Natural killer cell treated with Interleukin-12 subunit alpha and Interleukin-12 subunit beta and Interleukin-15 and Interleukin-18, amount 100 ng/mL, for 72 hours (primary cell): ENCODE data around the gene GLMN. TPM values are rescaled to one million over a fixed set of nuclear protein-coding genes. Genes with fewer than 3 reads are reported as not detected.
"Not testable (repeated sequence)": the region's sequence is repeated elsewhere in the genome, so short reads cannot be mapped to it uniquely, and the experiment has no call there.

Source experiments
- ATAC-seq, 2 donors: fragments of 150-1000 bp; cut with Tn5 transposase in 1 of 2; sonication (Bioruptor Pico), chemical (Tn5 transposase) in 1 of 2; 2 replicates each; pipeline ENCODE4 v1.10.0; 2021
- DNase-seq: peaks from one replicate; pipeline ENCODE4 v3.0.0; 2022; ENCODE audit warnings: low spot score
- H3K27ac Mint-ChIP-seq, 2 donors: 1 replicate in 1 of 2; 2 replicates in 1 of 2; pipeline ENCODE4 v1.8.0; 2022; ENCODE audit warnings: mixed read lengths in 2 of 2, mild to moderate bottlenecking in 1 of 2, moderate library complexity in 1 of 2
- H3K27me3 Mint-ChIP-seq, 2 donors: 1 replicate in 1 of 2; 2 replicates in 1 of 2; pipeline ENCODE4 v1.8.0; 2022; ENCODE audit warnings: mixed read lengths in 2 of 2
- H3K36me3 Mint-ChIP-seq: one replicate; pipeline ENCODE4 v1.8.0; 2022; ENCODE audit warnings: mixed read lengths
- H3K4me1 Mint-ChIP-seq, 2 donors: 1 replicate in 1 of 2; 2 replicates in 1 of 2; pipeline ENCODE4 v1.8.0; 2022; ENCODE audit warnings: low read depth in 2 of 2, mixed read lengths in 2 of 2, mild to moderate bottlenecking in 1 of 2
- H3K4me3 Mint-ChIP-seq: one replicate; pipeline ENCODE4 v1.8.0; 2022; ENCODE audit warnings: mixed read lengths
- H3K9me3 Mint-ChIP-seq: 2 replicates; pipeline ENCODE4 v1.8.0; 2022; ENCODE audit warnings: mixed read lengths
- total RNA-seq, 2 donors: library from RNA; stranded (reverse); gene quantifications; one replicate each; pipeline ENCODE4 v1.2.3, GENCODE V29; 2022

GLMN gene
- total RNA-seq, 2 donors from 2014 or later: 17.9 to 36.6 TPM

DNA sequence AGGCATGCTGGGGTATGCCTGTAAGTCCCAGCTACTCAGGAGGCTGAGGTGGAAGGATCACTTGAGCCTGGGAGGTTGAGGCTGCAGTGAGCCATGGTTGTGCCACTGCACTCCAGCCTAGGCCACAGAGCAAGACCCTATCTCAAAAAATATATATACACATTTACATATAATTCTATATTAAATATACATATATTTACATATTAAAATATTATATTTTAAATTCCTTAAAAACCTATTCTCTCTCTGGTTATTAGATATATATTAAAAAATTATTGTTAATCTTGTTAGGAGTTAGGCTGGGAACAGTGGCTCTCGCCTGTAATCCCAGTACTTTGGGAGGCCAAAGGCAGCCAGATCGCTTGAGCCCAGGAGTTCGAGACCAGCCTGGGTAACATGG, 22.7 kb downstream of the GLMN start:
- no peak for DNase-seq
- H3K27ac Mint-ChIP-seq: no peak overlapping the region
- no peaks in the 10 kb centered on the region for H3K27me3 Mint-ChIP-seq
- H3K4me1 Mint-ChIP-seq: peaks cover 8 to 20% of the 10 kb centered on the region in 2 donors
- H3K4me3 Mint-ChIP-seq: no peak overlapping the region
- ATAC-seq: no peak
- H3K9me3 Mint-ChIP-seq: no peaks in the 10 kb centered on the region
- peaks cover 47% of the 10 kb centered on the region for H3K36me3 Mint-ChIP-seq

DNA sequence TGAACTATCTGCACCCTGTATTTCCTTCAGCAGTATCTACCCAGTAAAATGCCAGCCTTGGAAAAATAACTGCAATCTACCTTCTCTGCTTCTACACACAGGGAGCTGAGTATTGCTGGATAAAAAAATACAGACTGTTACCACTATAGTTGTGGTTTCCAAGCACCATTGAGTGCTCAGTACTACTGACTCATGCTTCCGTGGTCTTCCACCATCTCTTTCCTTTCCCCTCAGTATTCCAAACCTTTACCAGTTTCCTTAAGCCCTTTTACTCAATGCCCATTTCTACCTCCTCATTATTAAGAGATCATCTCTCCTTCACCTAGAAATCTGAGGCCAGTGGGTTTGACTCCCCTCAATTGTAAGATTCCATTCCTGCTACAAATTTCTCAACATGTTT, 23.8 kb downstream of the GLMN start:
- no peak overlapping the region for H3K4me3 Mint-ChIP-seq
- H3K9me3 Mint-ChIP-seq: no peaks in the 10 kb centered on the region
- H3K4me1 Mint-ChIP-seq: peaks cover 8 to 13% of the 10 kb centered on the region in 2 donors
- no peak overlapping the region for H3K27ac Mint-ChIP-seq
- ATAC-seq: no peak
- H3K36me3 Mint-ChIP-seq: peaks cover 38% of the 10 kb centered on the region
- H3K27me3 Mint-ChIP-seq: no peaks in the 10 kb centered on the region
- no peak for DNase-seq

DNA sequence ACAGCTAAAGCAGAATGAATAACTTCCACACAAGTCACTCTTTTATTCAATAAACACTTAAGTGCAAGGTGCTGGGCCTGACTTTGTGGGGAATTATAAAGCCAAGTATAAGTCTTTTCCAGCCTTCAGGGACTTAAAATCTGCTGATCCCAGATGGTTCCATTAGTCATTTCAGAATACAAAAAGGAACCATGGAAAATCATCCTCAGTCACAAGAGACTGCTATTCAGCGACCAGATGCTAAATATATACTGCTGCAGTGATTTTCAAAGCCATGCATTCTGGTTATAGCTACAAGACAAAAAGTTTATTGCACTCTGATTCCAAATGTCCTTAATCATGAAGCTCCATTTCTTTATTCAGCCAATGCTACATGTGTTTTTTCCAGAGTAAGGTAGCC, 25.7 kb downstream of the GLMN start:
- no peaks in the 10 kb centered on the region for H3K9me3 Mint-ChIP-seq
- peaks cover 33% of the 10 kb centered on the region for H3K36me3 Mint-ChIP-seq
- H3K27me3 Mint-ChIP-seq: no peaks in the 10 kb centered on the region
- ATAC-seq (no peak), DNase-seq (no peak)
- H3K27ac Mint-ChIP-seq: no peak overlapping the region
- no peak overlapping the region for H3K4me3 Mint-ChIP-seq
- peaks cover 5 to 13% of the 10 kb centered on the region in 2 donors for H3K4me1 Mint-ChIP-seq

DNA sequence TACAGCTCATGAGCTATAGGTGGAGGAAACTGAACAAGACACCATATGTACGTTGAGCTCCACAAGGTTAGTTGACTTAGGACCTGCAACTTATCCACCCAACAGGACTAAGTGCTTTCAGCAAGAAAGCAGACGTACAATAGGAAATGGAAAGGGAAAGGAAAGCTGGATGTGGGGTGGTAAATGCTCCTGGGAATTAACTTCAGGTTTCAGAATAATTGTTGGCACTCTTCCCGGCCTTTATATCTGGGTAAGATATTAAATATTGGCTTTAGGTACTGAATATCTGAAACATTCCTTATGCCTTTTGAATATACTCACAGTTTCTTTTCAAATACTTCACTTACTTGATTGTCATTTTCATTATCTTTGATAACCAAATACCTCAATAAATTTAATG, 36.3 kb downstream of the GLMN start:
- Mint-ChIP-seq H3K27me3 (no peaks in the 10 kb centered on the region), H3K4me1 (peaks cover 0 to 6% of the 10 kb centered on the region in 2 donors), H3K27ac (no peak overlapping the region), H3K36me3 (peaks cover 13% of the 10 kb centered on the region), H3K4me3 (no peak overlapping the region), H3K9me3 (no peaks in the 10 kb centered on the region)
- ATAC-seq (no peak), DNase-seq (no peak)

DNA sequence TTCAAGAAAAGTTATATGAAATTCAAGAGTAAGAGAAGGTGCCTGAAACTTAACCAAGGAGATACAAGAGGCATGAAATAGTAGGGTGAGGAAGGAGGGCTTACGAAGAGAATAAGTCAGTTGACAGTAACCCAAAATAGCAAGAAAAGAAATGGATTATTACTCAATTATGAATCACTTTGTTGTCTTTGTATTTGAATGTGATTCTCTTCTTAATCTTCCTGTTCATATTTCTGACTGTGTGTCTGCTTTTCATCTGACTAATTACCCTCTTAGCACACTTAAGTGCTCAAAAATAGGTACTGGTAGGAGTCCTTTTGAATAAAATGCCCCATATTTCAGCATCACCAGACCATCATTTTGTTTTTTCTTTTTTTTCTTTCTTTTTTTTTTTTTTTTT, 39.4 kb downstream of the GLMN start:
- Mint-ChIP-seq H3K36me3 (peaks cover 42% of the 10 kb centered on the region), H3K4me3 (no peak overlapping the region), H3K4me1 (peaks cover 5 to 8% of the 10 kb centered on the region in 2 donors), H3K9me3 (peaks cover 6% of the 10 kb centered on the region), H3K27ac (no peak overlapping the region), H3K27me3 (no peaks in the 10 kb centered on the region)
- no peak for ATAC-seq
- no peak for DNase-seq

DNA sequence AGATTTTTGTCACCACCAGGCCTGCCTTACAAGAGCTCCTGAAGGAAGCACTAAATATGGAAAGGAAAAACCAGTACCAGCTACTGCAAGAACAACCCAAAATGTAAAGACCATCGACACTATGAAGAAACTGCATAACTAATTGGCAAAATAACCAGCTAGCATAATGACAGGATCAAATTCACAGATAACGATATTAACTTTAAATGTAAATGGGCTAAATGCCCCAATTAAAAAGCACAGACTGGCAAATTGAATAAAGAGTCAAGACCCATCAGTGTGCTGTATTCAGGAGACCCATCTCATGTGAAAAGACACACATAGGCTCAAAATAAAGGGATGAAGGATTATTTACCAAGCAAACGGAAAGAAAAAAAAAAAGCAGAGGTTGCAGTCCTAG, 44.1 kb downstream of the GLMN start:
- peaks cover 44% of the 10 kb centered on the region for H3K36me3 Mint-ChIP-seq
- ATAC-seq, H3K27me3 Mint-ChIP-seq, H3K4me3 Mint-ChIP-seq, H3K9me3 Mint-ChIP-seq, H3K4me1 Mint-ChIP-seq, DNase-seq, H3K27ac Mint-ChIP-seq: not testable (repeated sequence)

DNA sequence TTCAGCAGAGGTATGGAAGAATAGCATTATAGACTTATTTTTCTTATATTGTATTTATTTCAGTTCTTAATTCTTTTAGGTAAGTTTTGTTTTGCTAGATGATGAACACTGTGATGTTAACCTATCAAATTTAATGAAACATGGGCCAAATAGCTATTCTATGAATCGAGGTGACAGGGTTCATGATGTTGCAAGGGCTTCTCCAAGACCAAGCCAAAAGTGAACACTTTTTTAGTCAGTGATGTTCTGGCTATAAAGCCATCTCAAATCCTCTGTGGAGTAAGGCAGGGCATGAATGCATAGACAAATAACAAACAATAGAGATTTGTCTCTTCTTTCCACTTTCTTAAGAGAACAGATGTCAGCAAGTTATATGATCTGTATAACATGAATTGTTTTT, 54.4 kb downstream of the GLMN start:
- DNase-seq (no peak), ATAC-seq (no peak)
- no peak overlapping the region for H3K27ac Mint-ChIP-seq
- no peak overlapping the region for H3K4me3 Mint-ChIP-seq
- no peaks in the 10 kb centered on the region for H3K36me3 Mint-ChIP-seq
- H3K4me1 Mint-ChIP-seq: no peaks in the 10 kb centered on the region
- H3K9me3 Mint-ChIP-seq: no peaks in the 10 kb centered on the region
- no peaks in the 10 kb centered on the region for H3K27me3 Mint-ChIP-seq

DNA sequence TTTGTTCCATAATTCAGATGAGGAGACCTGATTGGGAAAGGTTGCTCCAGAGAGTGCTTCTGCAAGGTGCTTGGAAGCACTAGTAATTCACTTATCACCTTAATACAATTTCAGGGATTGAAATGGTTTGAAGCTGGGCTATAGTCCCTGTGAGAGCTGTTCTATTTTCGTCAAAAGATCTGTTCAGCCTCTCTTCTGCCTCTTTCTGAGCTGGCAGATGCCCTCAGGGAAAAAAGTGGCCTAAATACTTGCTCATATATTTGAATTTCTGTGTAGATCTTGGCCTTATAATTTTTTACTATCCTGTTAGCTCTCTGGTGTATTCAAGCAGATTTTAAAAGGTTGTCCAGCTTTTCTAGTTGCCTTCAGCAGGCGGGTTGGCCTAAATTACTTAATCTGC, 58.8 kb downstream of the GLMN start:
- H3K4me1 Mint-ChIP-seq: no peaks in the 10 kb centered on the region
- no peaks in the 10 kb centered on the region for H3K36me3 Mint-ChIP-seq
- DNase-seq: no peak
- peaks cover 15 to 17% of the 10 kb centered on the region in 2 donors for H3K27me3 Mint-ChIP-seq
- ATAC-seq: no peak
- H3K27ac Mint-ChIP-seq: no peak overlapping the region
- H3K9me3 Mint-ChIP-seq: no peaks in the 10 kb centered on the region
- no peak overlapping the region for H3K4me3 Mint-ChIP-seq

DNA sequence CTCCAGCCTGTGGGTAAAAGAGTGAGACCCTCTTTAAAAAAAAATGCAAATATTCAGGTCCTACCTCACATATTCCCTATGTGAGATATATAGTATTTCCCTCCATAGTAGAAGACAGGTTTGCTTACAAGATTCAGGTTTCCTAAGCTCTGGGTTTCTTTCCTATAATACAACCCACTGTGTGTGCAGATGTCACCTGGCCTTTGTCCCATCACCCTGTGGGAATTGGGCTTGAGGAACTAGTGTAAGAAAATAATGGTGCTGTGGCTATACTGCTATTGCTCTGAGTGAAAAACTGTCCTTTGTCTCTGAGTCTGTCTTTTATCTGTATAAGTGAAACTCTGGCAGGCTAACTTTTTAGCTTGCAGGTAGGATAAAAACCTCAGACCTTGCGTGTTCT, 68.1 kb downstream of the GLMN start:
- Mint-ChIP-seq H3K4me1 (no peaks in the 10 kb centered on the region), H3K4me3 (no peak overlapping the region), H3K9me3 (no peaks in the 10 kb centered on the region), H3K36me3 (no peaks in the 10 kb centered on the region), H3K27me3 (peaks cover 11 to 17% of the 10 kb centered on the region in 2 donors), H3K27ac (no peak overlapping the region)
- ATAC-seq: no peak
- no peak for DNase-seq

DNA sequence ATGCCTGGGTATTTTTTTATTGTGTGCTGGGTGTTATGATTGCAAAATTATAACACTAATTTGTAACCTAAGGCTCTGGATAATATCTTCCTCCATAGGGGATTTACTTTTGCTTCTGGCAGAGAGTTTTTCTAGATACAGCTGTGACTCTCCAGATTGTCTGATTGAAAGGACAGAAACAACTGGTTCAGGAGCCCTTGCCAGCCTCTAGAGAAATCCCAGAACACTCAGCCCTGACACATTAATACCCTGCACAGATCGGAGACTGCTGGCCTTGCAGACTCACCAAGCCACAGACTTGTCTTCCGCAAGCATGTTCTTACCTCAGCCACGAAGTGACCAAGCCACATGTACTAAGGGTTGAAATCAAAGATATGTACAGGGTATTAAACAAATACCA, 70.4 kb downstream of the GLMN start:
- Mint-ChIP-seq H3K27me3 (peaks cover 11 to 14% of the 10 kb centered on the region in 2 donors), H3K4me1 (no peaks in the 10 kb centered on the region), H3K36me3 (no peaks in the 10 kb centered on the region), H3K9me3 (no peaks in the 10 kb centered on the region), H3K4me3 (no peak overlapping the region), H3K27ac (no peak overlapping the region)
- DNase-seq (no peak), ATAC-seq (no peak)

DNA sequence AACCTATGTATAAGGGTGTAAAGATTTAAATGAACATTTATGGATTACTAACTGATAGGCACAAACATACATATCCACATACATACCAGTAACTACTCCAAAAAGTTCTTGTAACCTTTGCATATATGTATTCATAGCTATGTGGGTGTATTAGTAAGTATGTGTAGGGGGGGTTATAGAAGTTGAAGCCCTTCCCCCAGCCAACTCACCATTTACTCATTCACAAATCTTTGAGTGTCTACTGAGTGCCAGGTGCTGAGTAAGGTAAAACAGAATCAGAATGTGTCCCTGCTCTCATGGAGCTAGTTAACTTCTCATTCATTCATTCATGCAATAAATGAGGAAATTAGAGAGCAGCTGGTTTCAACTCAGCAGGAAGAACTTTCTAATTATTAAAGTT, 79.8 kb downstream of the GLMN start:
- ATAC-seq (no peak), DNase-seq (no peak)
- H3K9me3 Mint-ChIP-seq: no peaks in the 10 kb centered on the region
- H3K4me3 Mint-ChIP-seq: no peak overlapping the region
- no peaks in the 10 kb centered on the region for H3K36me3 Mint-ChIP-seq
- H3K27ac Mint-ChIP-seq: no peak overlapping the region
- H3K27me3 Mint-ChIP-seq: peaks cover 5 to 8% of the 10 kb centered on the region in 2 donors
- no peaks in the 10 kb centered on the region for H3K4me1 Mint-ChIP-seq

DNA sequence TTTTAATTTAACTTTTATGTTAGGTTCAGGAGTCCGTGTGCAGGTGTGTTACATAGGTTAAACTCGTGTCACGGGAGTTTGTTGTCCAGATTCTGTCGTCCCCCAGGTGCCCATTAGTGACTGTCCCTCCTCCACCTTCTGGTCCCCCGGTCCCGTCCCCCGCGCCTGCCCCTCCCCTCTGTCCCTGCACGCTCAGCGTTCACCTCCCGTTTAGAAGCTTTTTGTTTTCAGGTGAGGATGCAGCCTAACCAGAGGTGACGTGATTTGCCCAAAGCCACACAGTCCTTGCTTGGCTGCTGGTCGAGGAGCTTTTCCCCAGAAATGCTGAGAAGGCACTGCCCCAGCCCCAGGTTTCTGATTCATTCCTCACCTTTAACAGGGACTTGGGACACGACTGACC, 80.2 kb downstream of the GLMN start:
- Mint-ChIP-seq H3K27me3 (peaks cover 5 to 8% of the 10 kb centered on the region in 2 donors), H3K9me3 (no peaks in the 10 kb centered on the region), H3K4me3 (no peak overlapping the region), H3K27ac (no peak overlapping the region), H3K4me1 (no peaks in the 10 kb centered on the region), H3K36me3 (no peaks in the 10 kb centered on the region)
- no peak for DNase-seq
- no peak for ATAC-seq

DNA sequence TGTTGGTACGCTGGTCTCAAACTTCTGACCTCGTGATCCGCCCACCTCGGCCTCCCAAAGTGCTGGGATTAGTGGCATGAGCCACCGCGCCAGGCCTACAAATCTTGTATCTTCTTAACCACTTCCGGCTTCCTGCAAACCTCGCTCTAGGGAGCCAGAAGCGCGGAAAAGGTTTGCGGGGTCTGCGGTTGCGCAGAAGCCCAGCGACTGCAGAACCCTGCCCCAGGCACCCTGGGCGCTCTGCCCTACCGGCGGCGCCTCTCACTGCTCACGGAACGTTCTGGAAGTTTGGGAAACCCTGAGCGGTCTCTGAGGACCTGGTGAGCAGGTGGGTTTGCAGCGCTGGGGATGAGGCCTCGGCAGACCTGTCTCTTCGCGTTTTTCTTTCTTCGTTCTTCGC, 81.1 kb downstream of the GLMN start, which contains the start of gene C1orf146:
C1orf146 (plus strand) TSS at position 195 of the 400 bp plus-strand sequence. CDS start 13,506 bp downstream, outside the sequence.
- no peaks in the 10 kb centered on the region for H3K4me1 Mint-ChIP-seq
- H3K36me3 Mint-ChIP-seq: no peaks in the 10 kb centered on the region
- H3K27ac Mint-ChIP-seq: no peak within 1 kb of the TSS
- ATAC-seq (no peak), DNase-seq (no peak)
- H3K9me3 Mint-ChIP-seq: no peaks in the 10 kb centered on the region
- H3K27me3 Mint-ChIP-seq: peaks cover 5 to 8% of the 10 kb centered on the region in 2 donors
- H3K4me3 Mint-ChIP-seq: no peak within 1 kb of the TSS

DNA sequence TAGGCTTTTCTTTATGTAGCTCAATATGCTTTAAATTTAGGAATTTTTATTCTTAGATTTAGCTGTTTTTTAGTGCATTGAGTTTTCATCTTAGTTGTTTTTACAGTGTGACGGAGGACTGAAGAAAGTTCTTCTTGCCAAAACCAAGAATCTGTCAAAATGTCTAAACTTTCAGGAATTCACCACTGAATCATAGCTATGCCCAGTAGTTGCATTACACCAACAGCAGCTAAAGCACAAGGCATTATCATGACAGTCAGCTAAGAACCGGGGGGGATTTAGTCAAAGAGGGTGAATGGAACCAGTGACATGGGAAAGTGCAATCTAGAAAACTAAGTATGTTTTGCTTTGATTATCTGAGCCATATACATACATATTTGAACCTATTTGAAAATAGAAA, 87.6 kb downstream of the GLMN start:
- Mint-ChIP-seq H3K36me3 (no peaks in the 10 kb centered on the region), H3K4me1 (no peaks in the 10 kb centered on the region), H3K27me3 (peaks cover 15 to 32% of the 10 kb centered on the region in 2 donors), H3K9me3 (no peaks in the 10 kb centered on the region), H3K27ac (no peak overlapping the region), H3K4me3 (no peak overlapping the region)
- DNase-seq (no peak), ATAC-seq (no peak)

DNA sequence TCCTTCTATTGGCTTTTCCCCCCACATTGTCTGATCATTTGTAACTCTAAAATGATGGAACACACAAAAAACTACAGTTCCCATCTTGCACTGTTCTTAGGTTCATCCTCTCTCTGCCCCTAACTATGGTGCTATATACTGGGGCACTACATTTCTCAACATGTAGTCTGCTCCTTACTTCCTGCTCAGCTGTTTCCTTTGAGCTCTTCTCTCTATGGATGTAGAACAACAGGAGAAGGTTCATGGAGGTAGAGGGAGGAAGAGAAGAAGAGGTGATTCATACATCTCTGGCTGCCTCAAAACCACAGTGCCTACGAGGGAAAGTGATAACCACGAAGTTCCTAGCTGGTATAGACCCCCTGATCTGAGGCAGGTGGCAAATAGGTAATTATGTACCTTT, 88.1 kb downstream of the GLMN start:
- no peak overlapping the region for H3K27ac Mint-ChIP-seq
- DNase-seq: no peak
- H3K27me3 Mint-ChIP-seq: peaks cover 18 to 29% of the 10 kb centered on the region in 2 donors
- ATAC-seq: no peak
- no peak overlapping the region for H3K4me3 Mint-ChIP-seq
- no peaks in the 10 kb centered on the region for H3K4me1 Mint-ChIP-seq
- H3K9me3 Mint-ChIP-seq: no peaks in the 10 kb centered on the region
- no peaks in the 10 kb centered on the region for H3K36me3 Mint-ChIP-seq
